ENCODE measurements around the gene COX5B.

Gene COX5B

GRCh38 chr2:97688062-97688827, 42.4 kb downstream of the COX5B start:
- H3K36me3 Mint-ChIP-seq (ENCODE audit: low read depth), result no peaks in the 10 kb centered on the region
- no peak for TF ChIP-seq CTCF (IDR thresholded peaks at IDR 0.05; ENCODE audit: unreplicated experiment in 3 of 3)
- no peaks in the 10 kb centered on the region for H3K27me3 Mint-ChIP-seq (ENCODE audit: low read depth)
- no peaks in the 10 kb centered on the region for H3K4me1 Mint-ChIP-seq
- H3K4me3 Mint-ChIP-seq, result no peak overlapping the region
- H3K27ac Mint-ChIP-seq, result no peak overlapping the region
- no peaks in the 10 kb centered on the region for H3K9me3 Mint-ChIP-seq

- Mint-ChIP-seq H3K27me3 (ENCODE audit: low read depth) (no peaks in the 10 kb centered on the region), H3K4me3 (no peak overlapping the region), H3K36me3 (ENCODE audit: low read depth) (no peaks in the 10 kb centered on the region), H3K9me3 (peaks cover 2% of the 10 kb centered on the region), H3K4me1 (no peaks in the 10 kb centered on the region), H3K27ac (no peak overlapping the region)
- no peak for TF ChIP-seq CTCF (IDR thresholded peaks at IDR 0.05; ENCODE audit: unreplicated experiment in 3 of 3)
Measured at GRCh38 chr2:97691166-97691565, 45.3 kb downstream of the COX5B start.

GRCh38 chr2:97693476-97693875, 47.6 kb downstream of the COX5B start:
- Mint-ChIP-seq H3K4me1 (peaks cover 4% of the 10 kb centered on the region), H3K27me3 (ENCODE audit: low read depth) (peaks cover 4% of the 10 kb centered on the region), H3K27ac (no peak overlapping the region), H3K36me3 (ENCODE audit: low read depth) (no peaks in the 10 kb centered on the region), H3K4me3 (no peak overlapping the region), H3K9me3 (peaks cover 2% of the 10 kb centered on the region)
- TF ChIP-seq CTCF (IDR thresholded peaks at IDR 0.05; ENCODE audit: unreplicated experiment in 3 of 3), result no peak

- no peak for TF ChIP-seq CTCF (IDR thresholded peaks at IDR 0.05; ENCODE audit: unreplicated experiment in 3 of 3)
- Mint-ChIP-seq H3K9me3 (peaks cover 2% of the 10 kb centered on the region), H3K27me3 (ENCODE audit: low read depth) (peaks cover 4% of the 10 kb centered on the region)
Measured at GRCh38 chr2:97695744-97696143, 49.9 kb downstream of the COX5B start.

GRCh38 chr2:97697252-97698235, 51.7 kb downstream of the COX5B start:
- H3K4me1 Mint-ChIP-seq, result peaks cover 4% of the 10 kb centered on the region
- peaks cover 4% of the 10 kb centered on the region for H3K27me3 Mint-ChIP-seq (ENCODE audit: low read depth)
- peaks cover 2% of the 10 kb centered on the region for H3K9me3 Mint-ChIP-seq
- peak overlapping the region in 2 of 3 experiments; percentile 35 to 36 for H3K27ac Mint-ChIP-seq
- TF ChIP-seq CTCF (IDR thresholded peaks at IDR 0.05; ENCODE audit: unreplicated experiment in 3 of 3), result peak; percentile 94 to 96 (median 96)
- H3K36me3 Mint-ChIP-seq (ENCODE audit: low read depth), result no peaks in the 10 kb centered on the region
- peak overlapping the region in 1 of 3 experiments; percentile 28 for H3K4me3 Mint-ChIP-seq

More at GRCh38 chr2:97695744-97696143, 49.9 kb downstream of the COX5B start:
- Mint-ChIP-seq H3K4me3 (no peak overlapping the region), H3K4me1 (peaks cover 4% of the 10 kb centered on the region), H3K36me3 (ENCODE audit: low read depth) (no peaks in the 10 kb centered on the region), H3K27ac (no peak overlapping the region)
